GM18505 (cell line): ENCODE data around the gene PRKAR2B.

Experiments used
- ATAC-seq: cut with Tn5 transposase; IDR thresholded peaks from one replicate; pipeline ENCODE4 v1.9.1; 2021; ENCODE audit not compliant: unreplicated experiment
- POLR2A ChIP-seq: IDR thresholded peaks from 4 replicates; pipeline ENCODE4 v1.6.1; 2011; ENCODE audit warnings: borderline replicate concordance; ENCODE audit not compliant: insufficient read depth, insufficient read length; ENCODE audit errors: extremely low read depth

PRKAR2B gene

DNA sequence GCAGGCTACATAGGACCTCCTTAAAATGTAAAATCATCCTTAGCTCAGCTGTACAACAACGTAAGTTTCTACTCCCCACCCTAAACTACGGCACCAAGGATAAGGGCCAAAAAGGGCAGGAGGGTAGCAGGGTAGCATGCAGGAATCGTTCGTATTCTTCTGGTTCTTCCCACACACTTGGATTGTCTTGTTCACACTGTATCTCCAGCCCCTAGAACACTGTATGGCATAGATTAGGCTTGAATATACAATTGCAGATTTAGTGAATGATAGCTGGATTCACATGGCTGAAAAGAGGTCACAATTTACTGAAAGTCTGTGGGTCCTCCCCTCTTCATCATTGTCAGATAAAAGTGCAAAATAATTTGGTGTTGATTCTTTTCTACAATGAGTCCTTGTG is 28.2 kb upstream of the PRKAR2B start:
- TF ChIP-seq POLR2A, result no peak
- no peak for ATAC-seq

DNA sequence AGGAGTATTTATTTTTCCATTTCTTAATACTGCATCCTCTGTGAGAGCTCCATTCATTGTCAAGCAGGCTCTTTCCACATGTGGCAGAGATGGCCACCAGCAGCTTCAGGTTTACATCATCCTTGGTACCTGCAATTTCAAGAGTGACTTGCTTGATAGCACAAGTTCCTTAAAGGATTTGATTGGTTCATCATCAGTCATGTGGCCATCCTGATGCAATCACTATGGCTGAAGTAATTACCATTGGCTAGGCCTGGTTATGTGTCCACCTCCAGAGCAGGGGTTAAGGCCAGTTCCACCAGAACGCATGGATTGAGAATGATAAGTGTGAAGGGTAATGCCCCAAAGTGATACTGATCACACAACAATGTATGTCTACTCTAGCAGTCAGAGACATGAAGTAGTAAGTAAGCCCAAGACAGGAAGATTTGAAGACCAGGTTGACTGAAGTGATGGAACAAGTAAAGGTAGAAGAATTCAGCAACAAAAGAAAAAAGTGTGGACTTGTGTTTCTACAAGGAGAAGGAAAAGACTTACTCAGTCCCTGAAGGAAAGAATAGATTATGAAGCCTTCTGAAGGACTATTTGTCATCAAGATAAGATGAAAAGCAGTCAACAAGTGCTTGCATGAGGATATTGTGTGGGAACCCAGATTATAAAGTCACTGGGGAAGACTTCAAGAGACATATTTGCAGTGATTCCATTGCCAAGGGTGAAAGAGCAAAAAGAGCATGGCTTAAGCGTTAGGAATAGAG is 26.4 kb upstream of the PRKAR2B start:
- no peak for TF ChIP-seq POLR2A
- ATAC-seq, result no peak

DNA sequence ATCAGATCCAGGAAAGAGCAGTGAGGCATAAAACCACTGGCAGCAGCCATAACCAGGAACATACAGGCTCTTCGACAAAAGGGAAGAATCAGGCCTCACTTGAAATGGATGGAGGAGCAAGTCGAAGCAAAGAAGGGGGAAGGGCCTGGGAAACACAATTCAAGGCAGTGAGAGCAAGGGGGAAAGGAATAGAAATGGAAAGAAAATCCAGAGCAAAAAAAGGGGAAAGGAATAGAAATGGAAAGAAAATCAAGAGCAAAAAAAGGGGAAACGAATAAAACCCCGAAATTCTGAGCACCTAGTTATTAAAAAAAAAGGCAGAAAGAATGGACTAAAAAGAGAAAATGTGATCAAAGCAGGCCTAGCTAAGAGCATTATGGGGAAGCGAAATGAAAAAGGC is 24.1 kb upstream of the PRKAR2B start:
- no peak for TF ChIP-seq POLR2A
- no peak for ATAC-seq

DNA sequence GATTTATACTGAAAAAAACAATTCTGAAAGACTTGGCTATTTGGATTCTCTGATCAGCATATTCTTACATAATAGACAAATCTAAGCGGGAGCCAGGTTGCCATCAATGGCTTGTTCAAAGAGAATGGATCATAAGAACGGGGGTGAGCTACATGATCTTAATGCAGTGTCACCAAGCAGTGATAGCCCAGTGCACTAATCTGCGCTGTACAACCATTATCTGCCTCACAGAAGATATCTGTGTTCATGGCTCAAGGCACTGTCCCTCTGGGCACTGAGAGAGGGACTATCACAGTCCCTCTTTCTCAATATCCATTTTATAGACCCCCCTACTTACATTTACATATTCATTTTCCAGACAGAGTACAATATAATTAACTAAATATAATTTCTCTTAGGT is 22.9 kb upstream of the PRKAR2B start:
- no peak for TF ChIP-seq POLR2A
- no peak for ATAC-seq

DNA sequence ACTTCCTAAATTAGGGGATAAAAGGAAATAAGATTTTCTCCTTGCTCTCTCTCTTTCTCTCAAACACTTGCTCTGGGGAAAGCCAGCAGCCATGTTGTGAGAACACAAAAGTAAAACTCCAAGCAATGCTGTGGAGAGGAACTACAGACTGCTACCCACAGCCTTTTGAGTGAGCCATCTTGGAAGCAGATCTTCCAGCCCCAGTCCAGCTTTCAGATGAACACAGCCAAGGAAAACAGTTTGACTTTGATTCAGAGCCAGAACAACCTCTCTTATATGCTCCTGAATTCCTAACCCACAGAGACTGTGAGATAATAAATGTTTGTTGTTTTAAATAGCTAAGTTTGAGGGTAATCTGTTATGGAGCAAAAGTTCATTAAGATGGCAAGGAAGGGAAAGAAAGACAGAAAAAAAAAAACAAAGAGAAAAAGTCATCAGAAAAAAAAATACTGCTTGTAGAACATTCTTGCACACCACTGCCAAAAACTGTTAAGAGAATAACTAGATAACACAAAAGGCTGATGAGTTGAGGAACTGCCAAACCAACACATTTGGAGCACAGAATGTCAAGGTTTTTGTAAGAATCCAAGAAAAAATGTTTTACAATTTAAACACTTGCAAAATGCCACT is 20.9 kb upstream of the PRKAR2B start:
- ATAC-seq, result no peak
- no peak for TF ChIP-seq POLR2A

DNA sequence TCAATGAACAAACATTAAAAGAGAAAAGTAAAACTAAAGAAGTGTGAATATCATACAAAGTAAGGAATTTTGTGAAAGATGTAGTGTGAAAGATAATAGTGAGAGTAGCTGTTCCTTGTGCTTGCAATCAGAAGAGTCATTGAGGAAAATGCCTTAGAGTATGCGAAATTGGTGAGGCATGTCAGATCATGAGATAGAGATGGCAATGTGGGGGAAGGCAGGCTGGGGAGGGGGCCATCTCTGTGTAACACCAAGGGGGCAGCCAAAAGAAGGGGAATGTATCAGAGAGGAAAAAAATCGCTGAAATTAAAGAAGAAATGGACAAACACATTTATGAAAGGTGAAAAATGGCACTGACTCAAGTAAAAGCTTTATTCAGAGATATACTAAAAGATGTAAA is 19.6 kb upstream of the PRKAR2B start:
- TF ChIP-seq POLR2A, result no peak
- no peak for ATAC-seq

DNA sequence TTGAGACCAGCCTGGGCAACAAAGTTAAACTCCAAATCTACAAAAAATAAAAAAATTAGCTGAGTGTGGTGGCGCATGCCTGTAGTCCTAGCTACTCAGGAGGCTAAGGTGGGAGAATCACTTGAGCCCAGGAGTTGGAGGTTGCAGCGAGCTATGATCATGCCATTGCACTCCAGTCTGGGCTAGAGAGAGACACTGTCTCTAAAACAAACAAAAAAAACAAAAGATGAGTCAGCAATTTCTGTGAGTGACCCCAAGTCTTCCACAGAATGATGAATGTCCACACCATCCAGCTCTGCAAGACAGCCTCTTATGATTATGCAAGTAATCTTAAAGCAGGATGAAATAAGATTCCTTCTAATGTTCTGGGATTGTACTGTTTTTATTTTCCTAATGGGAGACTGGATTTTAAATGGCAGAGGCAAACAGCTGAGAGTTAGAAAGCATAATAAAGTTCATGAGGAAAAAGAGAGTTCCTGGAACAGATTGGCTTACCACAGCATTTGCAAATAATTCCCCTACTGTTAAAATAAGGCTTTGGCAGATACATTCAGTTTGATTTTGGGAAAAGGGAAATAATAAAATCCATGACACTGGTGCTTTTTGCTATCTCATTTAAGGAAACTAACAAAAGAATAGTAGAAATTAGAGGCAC is 18.9 kb upstream of the PRKAR2B start:
- TF ChIP-seq POLR2A, result no peak
- no peak for ATAC-seq

DNA sequence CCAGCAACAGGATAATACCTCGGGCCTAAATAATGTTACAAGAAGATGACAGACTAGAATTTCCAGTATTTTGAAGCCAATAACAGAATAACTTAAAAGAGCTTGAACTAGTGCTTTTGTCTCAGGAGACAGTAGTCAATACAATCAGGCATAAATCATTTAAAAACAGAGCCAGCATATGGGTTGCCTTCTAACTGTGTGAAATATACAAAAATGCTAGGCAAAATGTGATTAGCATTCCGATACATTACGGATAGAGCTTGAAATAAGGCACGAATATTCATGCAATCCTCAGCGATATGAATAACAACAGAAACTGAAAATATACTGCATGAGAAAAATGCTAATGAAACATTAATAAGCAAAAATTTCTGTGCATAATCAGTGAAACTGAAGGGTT is 18.3 kb upstream of the PRKAR2B start:
- no peak for ATAC-seq
- no peak for TF ChIP-seq POLR2A

DNA sequence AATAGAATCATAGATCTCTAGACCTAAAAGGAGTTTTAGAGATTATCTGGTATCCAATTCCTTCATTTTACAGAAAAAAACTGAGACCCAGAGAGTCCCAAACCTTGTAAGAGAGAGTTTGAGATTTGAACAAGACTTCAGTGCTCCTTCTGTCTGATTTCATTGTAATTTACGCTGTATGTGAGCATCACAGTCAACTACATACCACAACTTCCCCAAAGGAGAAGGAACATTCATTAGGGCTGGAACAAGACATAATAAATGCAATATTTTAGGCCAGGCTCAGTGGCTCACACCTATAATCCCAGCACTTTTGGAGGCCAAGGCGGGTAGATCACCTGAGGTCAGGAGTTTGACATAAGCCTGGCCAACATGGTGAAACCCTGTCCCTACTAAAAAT is 17.3 kb upstream of the PRKAR2B start:
- ATAC-seq, result no peak
- TF ChIP-seq POLR2A, result no peak

DNA sequence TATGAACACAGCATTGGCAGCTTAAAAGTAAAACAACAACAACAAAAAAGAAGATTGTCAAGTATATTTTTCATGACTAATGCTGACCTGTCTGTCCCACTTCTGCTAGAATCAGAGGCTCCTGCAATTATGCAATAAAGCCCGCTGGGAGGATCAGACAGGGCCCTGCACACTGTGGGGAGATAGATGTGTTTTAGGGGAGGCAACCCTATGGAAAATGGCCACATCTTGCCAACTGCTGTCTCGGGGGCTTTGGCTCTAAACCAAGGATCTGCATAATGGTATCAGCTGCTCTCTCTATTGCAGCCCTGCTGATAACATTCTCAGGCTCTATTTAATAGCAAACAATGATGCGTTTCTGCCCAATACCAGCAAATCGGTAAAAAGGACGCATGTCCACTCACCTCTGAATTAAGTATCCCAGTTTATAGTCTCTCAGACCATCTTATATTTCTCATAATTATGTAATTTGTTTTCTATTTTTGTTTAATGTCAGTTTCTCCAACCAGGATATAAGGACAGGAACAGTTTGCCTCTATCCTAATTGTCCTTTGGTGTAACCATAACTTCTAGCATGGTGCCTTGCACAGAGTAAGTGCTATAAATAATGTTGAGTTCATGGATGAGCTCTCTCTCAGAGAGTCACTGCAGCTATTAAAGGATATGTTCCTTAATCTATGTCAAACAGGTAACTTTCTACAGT is 15.3 kb upstream of the PRKAR2B start:
- ATAC-seq, result no peak
- no peak for TF ChIP-seq POLR2A

DNA sequence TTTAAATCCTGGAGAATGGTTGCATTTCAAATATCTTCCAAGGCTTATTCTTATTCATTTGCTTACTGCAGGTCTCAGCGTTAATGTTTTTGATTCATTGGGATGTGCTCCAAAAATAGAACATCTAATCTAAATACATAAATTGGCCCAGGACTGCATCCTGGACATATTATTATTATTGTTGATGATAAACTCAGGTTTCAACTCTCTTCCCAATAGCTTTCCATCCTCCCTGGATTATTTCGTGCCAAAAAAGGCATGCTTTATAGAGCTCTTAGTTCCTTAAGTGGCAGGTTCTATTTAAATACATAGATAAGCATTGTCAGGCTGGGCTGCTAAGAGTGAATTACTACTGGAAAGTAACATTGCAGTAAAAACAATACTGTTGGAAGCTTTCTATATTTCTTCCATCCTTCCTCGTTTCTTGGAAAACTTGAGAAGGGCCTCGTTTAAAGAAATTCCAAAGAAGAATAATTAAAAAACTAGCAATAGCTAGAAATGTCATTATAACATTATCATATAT is 14.7 kb upstream of the PRKAR2B start:
- ATAC-seq, result no peak
- no peak for TF ChIP-seq POLR2A

DNA sequence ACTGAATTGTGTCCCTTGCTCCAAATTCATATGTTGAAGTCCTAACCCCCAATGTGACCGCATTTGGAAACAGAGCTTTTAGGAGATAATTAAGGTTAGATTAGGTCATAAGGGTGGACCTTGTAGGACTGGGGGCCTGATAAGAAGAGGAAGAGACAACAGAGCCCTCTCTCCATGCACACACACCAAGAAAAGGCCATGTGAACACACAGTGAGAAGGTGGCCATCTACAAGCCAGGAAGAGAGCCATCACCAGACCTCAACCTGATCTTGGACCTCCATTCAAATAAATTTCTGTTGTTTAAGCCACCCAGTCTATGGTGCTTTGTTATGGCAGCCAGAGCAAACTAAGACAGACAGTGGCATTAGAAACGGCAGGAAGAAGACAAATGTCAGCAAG is 12.5 kb upstream of the PRKAR2B start:
- TF ChIP-seq POLR2A, result no peak
- no peak for ATAC-seq

DNA sequence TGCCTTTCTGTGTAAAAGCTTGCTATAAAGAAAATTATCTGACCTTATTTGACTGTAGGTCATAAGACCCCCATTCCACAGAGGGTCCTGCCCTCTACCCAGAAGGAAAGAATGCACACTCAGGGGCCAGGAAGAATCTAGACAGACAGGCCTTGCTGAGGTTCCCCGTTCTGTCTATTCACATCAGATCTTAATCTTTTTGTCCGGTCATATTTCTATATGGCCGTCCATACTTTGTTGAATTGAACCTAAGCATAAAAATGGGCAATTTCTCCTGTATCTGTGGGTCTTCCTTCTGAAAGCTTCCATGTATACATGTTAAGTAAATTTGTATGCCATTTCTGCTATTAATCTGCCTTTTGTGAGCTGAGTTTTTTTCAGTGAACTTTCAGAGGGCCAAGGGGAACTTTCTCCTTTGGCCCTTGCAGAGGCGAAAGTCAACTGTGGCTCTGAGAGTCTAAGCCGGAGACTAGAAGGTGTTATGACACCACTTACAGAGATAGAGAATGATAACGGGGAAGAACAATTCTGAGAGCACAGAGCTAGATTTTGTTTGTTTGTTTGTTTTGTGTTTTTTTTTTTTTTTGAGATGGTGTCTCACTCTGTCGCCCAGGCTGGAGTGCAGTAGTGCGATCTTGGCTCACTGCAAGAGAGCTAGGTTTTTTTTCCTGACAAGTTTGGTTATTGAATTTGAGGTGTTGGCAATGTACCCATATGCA is 11.6 kb upstream of the PRKAR2B start:
- TF ChIP-seq POLR2A, result no peak
- no peak for ATAC-seq
